ENCODE results near the gene PNPLA3. TPM values are rescaled to one million over a fixed set of nuclear protein-coding genes. Genes with fewer than 3 reads are reported as not detected.
A peak's percentile ranks its signal among the peaks of the same experiment; 100 is the strongest.

The PNPLA3 gene
- total RNA-seq, 1 experiment from 2014 or later, result 17.5 TPM

- H4K91ac ChIP-seq (ENCODE audit: insufficient read length, low read depth, low read length), result no peak overlapping the region
These were observed 27.5 kb upstream of the PNPLA3 start for GRCh38 chr22:43895986-43896645.

More at GRCh38 chr22:43895986-43896645, 27.5 kb upstream of the PNPLA3 start:
- WGBS (ENCODE audit: extremely low coverage, insufficient read length, low lambda C conversion rate), result no CpG with 5 or more reads among the region's 11 CpGs
- TF ChIP-seq, protein P1, sequence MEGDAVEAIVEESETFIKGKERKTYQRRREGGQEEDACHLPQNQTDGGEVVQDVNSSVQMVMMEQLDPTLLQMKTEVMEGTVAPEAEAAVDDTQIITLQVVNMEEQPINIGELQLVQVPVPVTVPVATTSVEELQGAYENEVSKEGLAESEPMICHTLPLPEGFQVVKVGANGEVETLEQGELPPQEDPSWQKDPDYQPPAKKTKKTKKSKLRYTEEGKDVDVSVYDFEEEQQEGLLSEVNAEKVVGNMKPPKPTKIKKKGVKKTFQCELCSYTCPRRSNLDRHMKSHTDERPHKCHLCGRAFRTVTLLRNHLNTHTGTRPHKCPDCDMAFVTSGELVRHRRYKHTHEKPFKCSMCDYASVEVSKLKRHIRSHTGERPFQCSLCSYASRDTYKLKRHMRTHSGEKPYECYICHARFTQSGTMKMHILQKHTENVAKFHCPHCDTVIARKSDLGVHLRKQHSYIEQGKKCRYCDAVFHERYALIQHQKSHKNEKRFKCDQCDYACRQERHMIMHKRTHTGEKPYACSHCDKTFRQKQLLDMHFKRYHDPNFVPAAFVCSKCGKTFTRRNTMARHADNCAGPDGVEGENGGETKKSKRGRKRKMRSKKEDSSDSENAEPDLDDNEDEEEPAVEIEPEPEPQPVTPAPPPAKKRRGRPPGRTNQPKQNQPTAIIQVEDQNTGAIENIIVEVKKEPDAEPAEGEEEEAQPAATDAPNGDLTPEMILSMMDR (conservative IDR thresholded peaks at IDR 0.05), result peak; percentile 46; the same call in 2 of the 3 replicates
- Histone ChIP-seq H2BK20ac (ENCODE audit: low read depth, low read length, poor library complexity, severe bottlenecking) (no peak overlapping the region), H4K20me1 (ENCODE audit: control insufficient read depth, insufficient read depth, insufficient read length) (no peaks in the 10 kb centered on the region), H3K9me3 (ENCODE audit: control insufficient read depth, low read depth, low read length) (no peaks in the 10 kb centered on the region), H2AFZ (ENCODE audit: low read length) (no peak overlapping the region), H3K27me3 (ENCODE audit: insufficient read depth, low read length) (no peaks in the 10 kb centered on the region; the same call in 1 of the 2 replicates), H3K23me2 (ENCODE audit: insufficient read length, low read depth, low read length, poor library complexity, severe bottlenecking) (peaks cover 10% of the 10 kb centered on the region), H3K27ac (ENCODE audit: insufficient read length, low read depth, low read length) (no peak overlapping the region), H3K9ac (ENCODE audit: extremely low read depth, insufficient read length, low read length) (no peak overlapping the region), H3K4me1 (ENCODE audit: insufficient read depth, low read length) (no peaks in the 10 kb centered on the region), H3K23ac (ENCODE audit: insufficient read length, low read depth, low read length) (no peak overlapping the region), H3K56ac (ENCODE audit: insufficient read length, low read depth, low read length) (no peak overlapping the region), H2BK5ac (ENCODE audit: insufficient read length, low read length) (no peak overlapping the region), H3K79me2 (ENCODE audit: insufficient read depth, low read length) (no peaks in the 10 kb centered on the region), H2BK12ac (ENCODE audit: insufficient read length, low read depth, low read length) (no peak overlapping the region), H3T11ph (ENCODE audit: low read length) (no peak overlapping the region), H3K79me1 (ENCODE audit: insufficient read depth, low read depth, low read length, poor library complexity, severe bottlenecking) (no peaks in the 10 kb centered on the region), H3K4me2 (ENCODE audit: insufficient read depth, insufficient read length, low read length) (no peak overlapping the region), H4K8ac (replicated peaks; ENCODE audit: insufficient read length, low read depth, low read length) (no peak overlapping the region), H3K4ac (ENCODE audit: low read depth, low read length) (no peak overlapping the region), H2AK5ac (ENCODE audit: insufficient read length, low read length) (no peak overlapping the region), H2BK120ac (ENCODE audit: low read depth, low read length, poor library complexity, severe bottlenecking) (no peak overlapping the region), H3K14ac (ENCODE audit: insufficient read depth, low read length) (no peak overlapping the region), H4K5ac (ENCODE audit: insufficient read length, low read depth, low read length) (no peak overlapping the region), H2BK15ac (ENCODE audit: low read depth, low read length) (no peak overlapping the region), H3K18ac (ENCODE audit: insufficient read length, low read depth, low read length) (no peak overlapping the region)
- Mint-ChIP-seq H3K36me3 (ENCODE audit: insufficient read depth in 1 of 3, low read depth in 3 of 3) (no peaks in the 10 kb centered on the region), H3K27ac (no peak overlapping the region; a peak in 1 of 7 replicates), H3K27me3 (ENCODE audit: low read depth) (peaks cover 33% of the 10 kb centered on the region), H3K9me3 (peaks cover 0 to 2% of the 10 kb centered on the region in 2 experiments; a peak in 1 of 5 replicates), H3K4me3 (no peak overlapping the region), H3K4me1 (peaks cover 0 to 11% of the 10 kb centered on the region in 2 experiments; a peak in 2 of 4 replicates)
- DNase-seq, result peak; percentile 60
